Skeletal muscle satellite cell (primary cell): ENCODE data around the gene OXT.

Experiments
- H3K27me3 ChIP-seq: 2 replicates; pipeline ENCODE4 v1.7.0; 2013; ENCODE audit warnings: low read length; ENCODE audit not compliant: control insufficient read depth, insufficient read depth
- H3K36me3 ChIP-seq: 2 replicates; pipeline ENCODE4 v1.7.0; 2013; ENCODE audit warnings: mild to moderate bottlenecking, control low read depth, low read length; ENCODE audit not compliant: insufficient read depth
- H3K4me1 ChIP-seq: 2 replicates; pipeline ENCODE4 v1.7.0; 2013; ENCODE audit warnings: low read length; ENCODE audit not compliant: control insufficient read depth, insufficient read depth
- H3K4me2 ChIP-seq: 2 replicates; pipeline ENCODE4 v1.7.0; 2013; ENCODE audit warnings: mild to moderate bottlenecking, low read length
- H3K4me3 ChIP-seq: 2 replicates; pipeline ENCODE4 v1.7.0; 2013; ENCODE audit warnings: low read length
- H3K9ac ChIP-seq: 2 replicates; pipeline ENCODE4 v1.7.0; 2013; ENCODE audit warnings: mild to moderate bottlenecking, low read depth, low read length, moderate library complexity
- H3K9me3 ChIP-seq: replicated peaks from 2 replicates; pipeline ENCODE4 v1.7.0; 2013; ENCODE audit warnings: mild to moderate bottlenecking, control low read depth, low read length

The OXT gene

DNA sequence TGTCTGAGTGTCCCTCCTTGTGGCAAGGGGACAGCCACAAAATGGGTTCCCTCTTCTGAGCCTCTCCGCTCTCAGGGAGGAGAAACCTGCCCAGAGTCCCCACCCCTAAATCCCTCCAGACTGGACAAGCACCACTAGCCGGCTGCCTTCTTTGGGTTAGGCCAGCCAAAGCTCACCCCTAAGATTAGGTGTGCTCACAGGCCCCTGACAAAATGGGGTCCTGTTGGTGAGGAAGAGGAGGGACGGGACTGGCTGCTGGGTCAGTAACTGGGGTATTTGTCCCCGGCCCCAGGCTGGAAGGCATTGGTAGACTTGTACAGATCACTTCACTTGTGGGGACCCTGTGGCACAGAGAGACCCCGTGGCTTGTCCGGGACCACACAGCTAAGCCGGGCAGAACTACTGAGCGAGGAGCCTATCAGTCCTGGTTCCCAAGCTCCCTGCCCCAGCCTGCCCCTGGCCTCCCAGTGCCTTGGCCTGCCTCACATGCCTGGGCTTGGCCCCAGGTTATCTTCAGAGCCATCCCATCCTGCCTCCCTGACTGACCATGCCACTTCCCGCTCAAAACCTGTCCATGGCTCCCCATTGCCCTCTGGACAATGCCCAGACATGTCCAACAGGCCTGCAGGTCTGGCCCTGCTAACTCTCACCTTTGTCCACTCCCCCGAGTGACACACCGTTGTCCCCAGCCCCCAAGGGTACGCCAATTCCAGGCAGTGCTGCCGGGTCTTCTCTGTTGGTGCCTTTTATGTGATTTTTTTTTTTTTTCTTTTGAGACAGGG, 23.6 kb downstream of the OXT start:
- H3K9ac ChIP-seq, result no peak overlapping the region
- peaks cover 9% of the 10 kb centered on the region for H3K4me1 ChIP-seq
- no peak overlapping the region for H3K4me3 ChIP-seq
- H3K4me2 ChIP-seq, result no peak overlapping the region
- no peaks in the 10 kb centered on the region for H3K36me3 ChIP-seq
- no peaks in the 10 kb centered on the region for H3K9me3 ChIP-seq
- peaks cover 25% of the 10 kb centered on the region for H3K27me3 ChIP-seq

DNA sequence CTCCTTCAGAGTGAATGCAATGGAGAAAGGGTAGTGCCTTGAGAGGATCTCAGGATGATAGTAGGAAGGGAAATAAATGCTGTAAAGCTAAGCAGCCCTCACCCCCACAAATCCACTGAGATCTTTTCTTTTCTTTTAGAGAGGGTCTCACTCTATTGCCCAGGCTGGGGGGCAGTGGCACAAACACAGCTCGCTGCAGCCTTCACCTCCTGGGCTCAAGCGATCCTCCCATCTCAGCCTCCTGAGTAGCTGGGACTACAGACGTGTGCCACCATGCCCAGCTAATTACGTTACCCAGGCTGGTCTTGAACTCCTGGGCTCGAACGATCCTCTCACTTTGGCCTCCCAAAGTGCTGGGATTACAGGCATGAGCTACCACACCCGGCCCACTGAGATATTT, 29.1 kb downstream of the OXT start:
- no peaks in the 10 kb centered on the region for H3K4me1 ChIP-seq
- peaks cover 4% of the 10 kb centered on the region for H3K27me3 ChIP-seq
- no peak overlapping the region for H3K4me2 ChIP-seq
- H3K36me3 ChIP-seq, result no peaks in the 10 kb centered on the region
- no peak overlapping the region for H3K4me3 ChIP-seq
- H3K9ac ChIP-seq, result no peak overlapping the region
- no peaks in the 10 kb centered on the region for H3K9me3 ChIP-seq

DNA sequence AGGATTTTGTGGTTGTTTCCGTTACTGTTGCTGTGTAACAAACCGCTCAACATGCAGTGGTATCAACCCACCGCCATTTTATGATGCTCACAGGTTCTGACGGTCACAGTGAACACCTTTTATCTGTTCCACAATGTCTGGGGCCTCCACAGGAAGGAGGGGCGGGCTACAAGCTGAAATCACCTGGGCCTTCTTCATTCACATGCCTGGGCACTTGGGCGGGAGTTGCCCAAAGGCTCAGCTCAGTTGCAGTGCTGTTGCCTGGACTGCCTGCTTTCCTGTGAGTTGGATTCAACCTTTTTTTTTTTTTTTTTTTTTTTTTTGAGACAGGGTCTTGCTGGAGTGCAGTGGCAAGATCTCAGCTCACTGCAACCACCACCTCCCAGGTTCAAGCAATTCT, 29.8 kb downstream of the OXT start:
- Histone ChIP-seq H3K9me3 (no peaks in the 10 kb centered on the region), H3K4me3 (no peak overlapping the region), H3K27me3 (peaks cover 4% of the 10 kb centered on the region), H3K36me3 (no peaks in the 10 kb centered on the region), H3K9ac (no peak overlapping the region), H3K4me2 (no peak overlapping the region), H3K4me1 (no peaks in the 10 kb centered on the region)

DNA sequence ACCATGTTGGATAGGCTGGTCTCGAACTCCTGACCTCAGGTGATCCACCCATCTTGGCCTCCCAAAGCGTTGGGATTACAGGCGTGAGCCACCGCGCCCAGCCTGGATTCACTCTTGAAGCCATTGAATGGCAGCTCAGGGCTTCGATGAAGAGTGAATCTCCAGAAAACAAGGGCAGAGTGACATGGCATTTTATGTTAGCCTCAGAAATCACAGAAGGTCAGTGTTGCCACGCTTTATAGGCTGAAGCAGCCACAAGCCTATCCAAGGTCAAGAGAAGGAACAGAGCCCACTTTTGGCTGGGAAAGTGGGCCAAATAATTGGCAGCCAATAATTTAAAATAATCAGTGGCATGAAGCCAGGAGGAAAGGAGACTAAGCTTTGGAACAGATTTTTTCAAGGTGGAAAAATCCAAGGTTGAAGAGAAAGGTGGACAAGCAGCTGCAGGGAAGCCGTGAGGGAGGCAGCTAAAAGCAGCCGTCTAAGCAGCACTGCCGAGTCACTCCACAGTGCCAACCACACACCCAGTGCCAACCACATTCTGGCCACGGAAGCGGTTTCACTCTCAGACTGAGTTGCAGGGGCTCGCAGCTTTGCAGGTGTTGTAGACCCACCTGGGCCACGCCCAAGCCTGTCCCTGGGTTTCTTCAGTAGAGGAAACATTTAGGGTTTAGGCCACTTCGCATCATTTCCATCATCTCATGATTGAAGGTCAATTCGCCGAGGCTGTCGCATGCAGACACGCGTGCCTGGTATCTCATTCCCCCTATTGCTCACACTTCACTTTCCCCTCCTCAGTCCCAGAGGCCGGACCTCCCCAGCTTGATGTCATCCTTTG, 30.5 kb downstream of the OXT start:
- H3K36me3 ChIP-seq, result peaks cover 2% of the 10 kb centered on the region
- H3K4me3 ChIP-seq, result no peak overlapping the region
- H3K9ac ChIP-seq, result no peak overlapping the region
- H3K4me2 ChIP-seq, result no peak overlapping the region
- H3K4me1 ChIP-seq, result no peaks in the 10 kb centered on the region
- H3K9me3 ChIP-seq, result no peaks in the 10 kb centered on the region
- H3K27me3 ChIP-seq, result peaks cover 4% of the 10 kb centered on the region

DNA sequence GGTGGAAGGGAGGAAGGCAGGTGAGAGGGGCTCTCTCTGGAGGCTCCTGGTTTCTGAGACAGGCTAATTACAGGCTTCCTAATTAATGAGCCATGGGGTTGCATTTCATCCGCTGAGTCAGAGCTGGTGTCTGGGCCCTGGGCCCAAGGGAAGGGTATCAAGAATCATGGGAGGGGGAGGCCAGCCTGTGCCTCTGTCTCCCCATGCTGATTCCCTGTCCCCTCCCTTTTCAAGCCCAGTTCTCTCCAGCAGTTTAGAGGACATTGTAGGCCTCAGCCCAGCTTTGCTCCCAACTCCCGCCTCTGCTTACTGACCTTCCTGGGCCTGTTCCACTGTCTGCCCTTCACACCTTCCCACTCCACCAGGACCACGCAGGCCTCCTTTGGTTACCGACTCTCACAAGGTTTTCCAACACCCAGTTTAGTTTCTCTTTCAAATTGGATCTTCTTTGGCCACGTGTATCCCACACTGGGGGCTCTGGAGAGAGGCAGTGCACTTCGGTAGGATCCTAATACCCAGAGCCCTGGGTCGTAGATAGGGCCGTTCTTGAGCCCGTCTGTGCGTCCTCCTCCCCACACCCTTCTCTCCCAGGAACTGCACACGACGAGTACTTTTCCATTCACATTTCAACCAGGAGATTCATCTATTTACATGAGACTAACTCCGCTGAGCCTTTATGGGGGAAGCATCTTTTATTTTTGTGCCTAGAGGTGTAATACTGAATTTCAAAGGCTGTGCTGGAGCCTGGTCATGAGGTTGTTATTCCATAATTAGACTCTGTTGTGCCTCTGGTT, 31.4 kb downstream of the OXT start:
- Histone ChIP-seq H3K27me3 (peaks cover 4% of the 10 kb centered on the region), H3K4me2 (no peak overlapping the region), H3K9ac (no peak overlapping the region), H3K36me3 (peaks cover 6% of the 10 kb centered on the region), H3K4me1 (no peaks in the 10 kb centered on the region), H3K9me3 (no peaks in the 10 kb centered on the region), H3K4me3 (no peak overlapping the region)

DNA sequence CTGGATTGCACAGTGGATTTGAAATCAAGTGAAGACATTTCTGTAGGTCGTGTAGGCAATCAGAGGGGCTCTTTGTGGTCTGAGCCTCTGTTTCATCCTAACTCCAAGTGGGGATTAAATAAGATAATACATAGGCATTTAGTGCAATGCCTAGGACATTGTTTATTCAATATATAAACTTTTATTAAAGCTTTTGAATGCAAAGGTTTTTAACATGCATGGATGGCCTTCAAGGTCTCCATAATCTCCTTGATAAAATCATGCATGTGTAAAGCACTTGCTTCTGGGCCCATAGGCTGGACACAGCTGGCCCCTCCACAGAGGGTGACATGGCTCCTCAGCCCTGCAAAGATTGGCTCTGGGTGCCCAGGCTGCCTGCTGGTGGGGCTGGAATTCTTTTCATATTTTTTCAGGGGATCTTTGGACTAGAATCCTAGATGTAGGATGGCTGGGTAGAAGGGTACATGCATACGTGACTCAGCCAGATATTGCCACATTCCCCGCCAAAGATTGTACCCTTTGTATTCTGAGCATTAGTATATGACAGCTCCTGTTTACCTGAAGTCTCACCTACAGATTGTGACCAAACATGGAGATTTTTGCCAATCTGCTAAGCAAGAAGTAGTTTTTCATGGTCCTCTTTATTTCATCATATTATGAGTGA, 32.1 kb downstream of the OXT start:
- Histone ChIP-seq H3K9me3 (no peaks in the 10 kb centered on the region), H3K4me3 (no peak overlapping the region), H3K36me3 (peaks cover 6% of the 10 kb centered on the region), H3K4me1 (no peaks in the 10 kb centered on the region), H3K4me2 (no peak overlapping the region), H3K9ac (no peak overlapping the region), H3K27me3 (peaks cover 4% of the 10 kb centered on the region)

DNA sequence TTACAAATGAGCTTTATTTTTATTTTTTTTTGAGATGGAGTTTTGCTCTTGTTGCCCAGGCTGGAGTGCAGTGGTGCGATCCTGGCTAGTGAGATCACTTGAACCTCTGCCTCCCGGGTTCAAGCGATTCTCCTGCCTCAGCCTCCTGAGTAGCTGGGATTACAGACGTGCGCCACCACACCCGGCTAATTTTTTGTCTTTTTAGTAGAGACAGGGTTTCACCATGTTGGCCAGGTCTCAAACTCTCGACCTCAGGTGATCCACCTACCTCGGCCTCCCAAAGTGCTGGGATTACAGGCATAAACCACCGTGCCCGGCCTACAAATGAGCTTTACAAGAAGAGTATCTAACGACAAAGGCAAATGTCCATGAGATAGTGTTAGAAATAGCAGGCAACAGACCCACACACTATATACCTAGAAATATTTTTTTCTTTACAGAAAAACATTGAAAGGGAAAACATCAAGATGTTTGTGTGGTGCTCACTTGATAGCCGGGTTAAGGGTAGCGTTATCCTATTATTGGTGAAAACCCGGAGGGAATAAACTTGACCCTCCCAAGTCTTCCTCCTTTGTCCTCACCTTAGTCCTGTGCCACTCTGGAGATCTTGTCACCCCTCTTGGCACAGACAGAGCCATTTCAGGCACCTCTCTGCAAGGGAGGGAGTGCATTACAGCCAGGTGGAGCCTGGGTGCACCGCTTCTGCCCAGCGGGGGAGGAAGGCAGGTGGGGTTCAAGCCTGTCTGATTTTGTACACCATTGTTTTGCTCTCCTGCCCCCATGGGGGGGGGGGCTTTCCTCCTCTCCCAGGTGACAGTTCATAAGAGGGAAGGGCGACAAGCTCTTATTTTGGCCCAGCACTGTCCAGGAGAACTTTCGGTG, 34.1 kb downstream of the OXT start:
- no peak overlapping the region for H3K4me2 ChIP-seq
- no peaks in the 10 kb centered on the region for H3K4me1 ChIP-seq
- no peaks in the 10 kb centered on the region for H3K9me3 ChIP-seq
- H3K27me3 ChIP-seq, result peaks cover under 1% of the 10 kb centered on the region
- peaks cover 12% of the 10 kb centered on the region for H3K36me3 ChIP-seq
- no peak overlapping the region for H3K4me3 ChIP-seq
- H3K9ac ChIP-seq, result no peak overlapping the region

DNA sequence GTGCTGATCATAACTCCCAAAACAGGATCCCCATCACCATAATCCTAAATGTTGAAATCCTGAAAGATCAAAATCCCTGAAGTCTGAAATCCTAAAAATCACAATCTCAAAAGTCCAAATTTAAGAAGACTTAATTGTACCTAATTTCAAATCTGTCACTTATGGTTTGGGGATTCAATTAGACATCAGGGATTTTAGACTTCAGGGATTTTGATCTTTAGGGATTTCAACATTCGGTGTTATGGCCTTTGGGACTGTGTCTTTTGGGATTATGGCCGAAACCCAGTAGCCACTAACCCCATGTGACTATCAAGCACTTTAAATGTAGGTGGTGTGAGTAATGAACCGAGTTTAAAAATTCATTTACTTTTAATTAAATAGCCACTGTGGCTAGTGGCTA, 34.8 kb downstream of the OXT start:
- Histone ChIP-seq H3K9ac (no peak overlapping the region), H3K4me2 (no peak overlapping the region), H3K4me3 (no peak overlapping the region), H3K9me3 (no peaks in the 10 kb centered on the region), H3K27me3 (no peaks in the 10 kb centered on the region), H3K36me3 (peaks cover 12% of the 10 kb centered on the region), H3K4me1 (no peaks in the 10 kb centered on the region)

DNA sequence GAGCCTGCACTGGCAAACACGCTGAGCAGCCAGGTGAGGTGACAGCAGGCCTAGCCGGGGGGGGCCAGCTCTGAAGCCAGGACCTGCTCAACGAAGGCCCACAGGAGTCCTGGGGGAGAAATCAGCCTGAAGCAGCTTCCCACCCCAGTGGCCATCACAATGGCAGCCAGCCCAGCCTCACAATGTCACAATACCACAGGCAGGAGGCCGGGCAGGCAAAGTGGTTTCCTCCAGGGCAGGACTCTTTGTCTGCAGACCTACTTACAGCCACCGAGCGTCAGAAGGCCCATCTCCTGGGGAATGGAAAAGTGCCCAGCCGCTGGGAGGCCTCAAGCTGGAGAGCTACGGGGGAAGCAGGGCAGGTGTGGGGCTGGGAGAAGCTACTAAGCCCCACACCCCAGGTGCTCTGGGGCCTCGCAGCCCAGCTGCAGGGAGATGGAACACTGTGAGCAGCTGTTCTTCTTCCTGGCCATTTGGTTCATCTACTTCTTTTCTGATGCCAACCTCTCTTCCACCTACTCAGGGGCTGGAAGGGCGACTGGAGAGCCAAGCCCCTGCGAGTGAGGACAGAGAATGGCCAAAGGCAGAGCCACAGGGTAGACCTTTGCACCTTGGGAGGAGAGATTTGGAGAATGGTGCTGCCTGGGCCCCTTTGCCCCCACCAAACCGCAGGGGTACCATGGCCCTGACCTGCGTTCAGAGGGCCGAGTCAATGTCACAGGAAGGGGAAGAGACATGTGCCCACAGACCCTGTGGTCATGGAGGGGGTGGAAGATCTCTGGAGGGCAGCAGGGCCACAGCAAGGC, 35.4 kb downstream of the OXT start:
- H3K4me3 ChIP-seq, result no peak overlapping the region
- no peaks in the 10 kb centered on the region for H3K4me1 ChIP-seq
- H3K4me2 ChIP-seq, result no peak overlapping the region
- H3K27me3 ChIP-seq, result no peaks in the 10 kb centered on the region
- H3K36me3 ChIP-seq, result peaks cover 12% of the 10 kb centered on the region
- H3K9me3 ChIP-seq, result no peaks in the 10 kb centered on the region
- H3K9ac ChIP-seq, result no peak overlapping the region

DNA sequence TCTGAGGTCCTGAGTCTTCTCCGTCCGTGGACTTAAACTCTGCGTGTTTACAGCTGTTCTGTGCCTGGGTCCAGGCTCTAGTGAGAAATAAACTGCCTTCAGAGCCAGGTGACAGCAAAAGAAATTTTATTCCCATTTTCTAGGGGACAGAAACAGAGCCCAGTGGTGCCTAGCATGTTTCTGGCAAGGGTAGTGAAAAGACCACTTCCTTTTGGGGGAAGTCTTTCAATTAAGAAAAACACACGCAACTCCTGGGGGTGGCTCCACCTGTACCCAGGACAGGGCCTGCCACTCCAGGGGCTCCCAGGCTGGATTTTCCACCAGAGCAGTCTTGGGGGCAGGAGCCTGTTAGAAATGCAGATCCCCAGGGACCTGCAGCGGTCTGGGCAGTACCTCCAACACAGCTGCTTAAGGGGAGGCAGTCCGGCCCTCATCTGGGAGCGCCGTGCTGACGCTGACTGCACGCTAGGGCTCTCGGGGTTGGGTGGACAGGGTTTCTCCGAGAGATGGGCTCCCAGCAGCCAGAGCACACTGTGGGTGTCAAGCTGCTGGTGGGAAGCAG, 36.1 kb downstream of the OXT start:
- H3K9me3 ChIP-seq, result no peaks in the 10 kb centered on the region
- no peak overlapping the region for H3K9ac ChIP-seq
- H3K27me3 ChIP-seq, result no peaks in the 10 kb centered on the region
- peaks cover 12% of the 10 kb centered on the region for H3K36me3 ChIP-seq
- no peaks in the 10 kb centered on the region for H3K4me1 ChIP-seq
- H3K4me2 ChIP-seq, result no peak overlapping the region
- H3K4me3 ChIP-seq, result no peak overlapping the region
